Loucy (cell line): ENCODE data around the gene ARFGEF3.

Source experiments
- EZH2phosphoT487 ChIP-seq: fragments of 200-600 bp; IDR thresholded peaks from 2 replicates; pipeline ENCODE4 v1.6.1; 2018; ENCODE audit warnings: antibody characterized with exemption, mild to moderate bottlenecking, moderate library complexity, borderline replicate concordance
- TF ChIP-seq, protein P1 (sequence below): fragments of 200-600 bp; sonication (generic); conservative IDR thresholded peaks from 2 replicates; pipeline ENCODE4 v1.5.1; 2014; ENCODE audit warnings: mild to moderate bottlenecking, antibody characterized with exemption, low read length

DNA sequence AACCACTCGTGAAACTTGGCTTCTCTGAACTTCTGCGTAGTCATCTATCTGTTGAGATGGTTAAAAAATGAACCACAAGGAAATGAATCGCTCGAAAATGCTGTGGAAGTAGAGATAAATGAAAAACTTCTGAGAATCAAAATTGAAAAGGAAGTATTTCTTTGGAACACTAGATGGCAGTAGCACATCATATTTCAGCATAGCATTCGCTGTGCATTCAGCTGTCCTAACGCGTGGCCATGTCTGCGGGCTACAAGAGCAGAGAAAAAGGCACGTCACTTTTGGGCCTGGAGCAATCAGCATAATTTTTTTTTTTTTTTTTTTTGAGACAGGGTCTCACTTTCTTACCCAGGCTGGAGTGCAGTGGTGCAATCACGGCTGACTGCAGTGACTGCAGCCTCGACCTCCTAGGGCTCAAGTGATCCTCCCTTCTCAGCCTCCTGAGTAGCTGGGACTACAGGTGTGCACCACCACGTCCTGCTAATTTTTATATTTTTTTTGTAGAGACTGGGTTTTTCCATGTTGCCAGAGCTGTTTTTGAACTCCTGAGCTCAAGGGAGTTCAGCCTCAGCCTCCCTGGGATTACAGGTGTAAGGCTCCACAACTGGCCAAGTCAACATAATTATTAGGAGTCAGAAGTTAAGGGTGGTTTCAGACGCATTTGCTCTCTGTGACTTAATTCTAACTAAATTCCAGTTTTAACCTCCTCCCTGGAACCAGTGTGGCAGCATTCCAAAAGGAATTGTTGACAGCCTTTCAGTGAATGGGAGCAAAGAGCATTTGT is 45.7 kb upstream of the ARFGEF3 start:
- TF ChIP-seq, protein P1, sequence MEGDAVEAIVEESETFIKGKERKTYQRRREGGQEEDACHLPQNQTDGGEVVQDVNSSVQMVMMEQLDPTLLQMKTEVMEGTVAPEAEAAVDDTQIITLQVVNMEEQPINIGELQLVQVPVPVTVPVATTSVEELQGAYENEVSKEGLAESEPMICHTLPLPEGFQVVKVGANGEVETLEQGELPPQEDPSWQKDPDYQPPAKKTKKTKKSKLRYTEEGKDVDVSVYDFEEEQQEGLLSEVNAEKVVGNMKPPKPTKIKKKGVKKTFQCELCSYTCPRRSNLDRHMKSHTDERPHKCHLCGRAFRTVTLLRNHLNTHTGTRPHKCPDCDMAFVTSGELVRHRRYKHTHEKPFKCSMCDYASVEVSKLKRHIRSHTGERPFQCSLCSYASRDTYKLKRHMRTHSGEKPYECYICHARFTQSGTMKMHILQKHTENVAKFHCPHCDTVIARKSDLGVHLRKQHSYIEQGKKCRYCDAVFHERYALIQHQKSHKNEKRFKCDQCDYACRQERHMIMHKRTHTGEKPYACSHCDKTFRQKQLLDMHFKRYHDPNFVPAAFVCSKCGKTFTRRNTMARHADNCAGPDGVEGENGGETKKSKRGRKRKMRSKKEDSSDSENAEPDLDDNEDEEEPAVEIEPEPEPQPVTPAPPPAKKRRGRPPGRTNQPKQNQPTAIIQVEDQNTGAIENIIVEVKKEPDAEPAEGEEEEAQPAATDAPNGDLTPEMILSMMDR, result peak; percentile 79
- TF ChIP-seq EZH2phosphoT487, result no peak
